ENCODE data around the gene DNAJA2. TPM values are rescaled to one million over a fixed set of nuclear protein-coding genes. Genes with fewer than 3 reads are reported as not detected.

Gene DNAJA2
- total RNA-seq, 1 experiment from 2014 or later: 101 TPM

- H3K4me1 Mint-ChIP-seq: peaks cover 7% of the 10 kb centered on the region
- H3K27ac Mint-ChIP-seq: no peak overlapping the region
- peaks cover 8% of the 10 kb centered on the region; the same call in 1 of the 2 replicates for H3K36me3 Mint-ChIP-seq
- peaks cover 4% of the 10 kb centered on the region for H3K9me3 Mint-ChIP-seq
- H3K27me3 Mint-ChIP-seq (ENCODE audit: low read depth): no peaks in the 10 kb centered on the region
- no peak overlapping the region for H3K4me3 Mint-ChIP-seq
- CTCF ChIA-PET: no interaction called here
- TF ChIP-seq E2F4 (CRISPR knock-in tag; IDR thresholded peaks at IDR 0.05; ENCODE audit: borderline replicate concordance, low read depth) (no peak), SOX15 (CRISPR knock-in tag; IDR thresholded peaks at IDR 0.05) (no peak), CTCF (IDR thresholded peaks at IDR 0.05) (no peak), ZNF532 (CRISPR knock-in tag; IDR thresholded peaks at IDR 0.05; ENCODE audit: borderline replicate concordance) (no peak), MYBL2 (CRISPR knock-in tag; IDR thresholded peaks at IDR 0.05) (no peak), CREM (CRISPR knock-in tag; IDR thresholded peaks at IDR 0.05) (no peak), IRF2 (CRISPR knock-in tag; IDR thresholded peaks at IDR 0.05; ENCODE audit: borderline replicate concordance, low read depth) (no peak), NFATC4 (CRISPR knock-in tag; IDR thresholded peaks at IDR 0.05) (no peak), TEAD4 (CRISPR knock-in tag; IDR thresholded peaks at IDR 0.05) (no peak), ZNF281 (CRISPR knock-in tag; IDR thresholded peaks at IDR 0.05) (no peak), ZBTB21 (CRISPR knock-in tag; IDR thresholded peaks at IDR 0.05; ENCODE audit: borderline replicate concordance) (no peak), ZNF138 (CRISPR knock-in tag; conservative IDR thresholded peaks at IDR 0.05) (no peak), TCF7 (CRISPR knock-in tag; IDR thresholded peaks at IDR 0.05; ENCODE audit: low read depth) (no peak)
- POLR2A ChIA-PET: no interaction called here
- ATAC-seq (peak; percentile 50), DNase-seq (ENCODE audit: low spot score) (peak; percentile 35)
Observed at GRCh38 chr16:46996391-46996790, 22.9 kb upstream of the DNAJA2 start.

- Mint-ChIP-seq H3K36me3 (0 out of 2 replicates have a peak, but pooled peaks cover 7% of the 10 kb centered on the region), H3K27me3 (ENCODE audit: low read depth) (no peaks in the 10 kb centered on the region), H3K9me3 (peaks cover 7% of the 10 kb centered on the region), H3K4me1 (peaks cover 7% of the 10 kb centered on the region), H3K4me3 (no peak overlapping the region), H3K27ac (no peak overlapping the region)
- CTCF ChIA-PET: no interaction called here
- TF ChIP-seq ZMAT4 (CRISPR knock-in tag; IDR thresholded peaks at IDR 0.05) (no peak), ATF6 (CRISPR knock-in tag; IDR thresholded peaks at IDR 0.05) (no peak), IRF1 (CRISPR knock-in tag; IDR thresholded peaks at IDR 0.05) (no peak), JAZF1 (CRISPR knock-in tag; IDR thresholded peaks at IDR 0.05) (no peak), ZNF232 (CRISPR knock-in tag; IDR thresholded peaks at IDR 0.05) (no peak)
- POLR2A ChIA-PET: no interaction called here
- DNase-seq (ENCODE audit: low spot score): peak; percentile 38
- peak; percentile 80 for ATAC-seq
Observed at GRCh38 chr16:46991729-46992704, 18.5 kb upstream of the DNAJA2 start.

Measured in WTC11 (cell line).